GM12874 (cell line): ENCODE results near the gene TCF7L2.

ENCODE experiments used
- CTCF ChIP-seq: IDR thresholded peaks from 2 replicates; pipeline ENCODE4 v1.5.1; 2011; ENCODE audit warnings: low read depth, mild to moderate bottlenecking, control low read depth, low read length, moderate library complexity; ENCODE audit not compliant: insufficient read depth

The TCF7L2 gene

GRCh38 chr10:112948196-112948595, 1.9 kb upstream of the TCF7L2 start:
- TF ChIP-seq CTCF: no peak

GRCh38 chr10:112949143-112949823, 764 bp upstream of the TCF7L2 start:
- no peak for TF ChIP-seq CTCF

GRCh38 chr10:112950714-112951358, 789 bp downstream of the TCF7L2 start:
- TF ChIP-seq CTCF: no peak

GRCh38 chr10:112951359-112952281, 1.6 kb downstream of the TCF7L2 start:
- no peak for TF ChIP-seq CTCF

GRCh38 chr10:112952282-112953173, 2.5 kb downstream of the TCF7L2 start:
- no peak for TF ChIP-seq CTCF

- no peak for TF ChIP-seq CTCF
These were observed 3.4 kb downstream of the TCF7L2 start for GRCh38 chr10:112953174-112954159.
